Measurements from ENCODE around the gene TUBB6.

Gene TUBB6

DNA sequence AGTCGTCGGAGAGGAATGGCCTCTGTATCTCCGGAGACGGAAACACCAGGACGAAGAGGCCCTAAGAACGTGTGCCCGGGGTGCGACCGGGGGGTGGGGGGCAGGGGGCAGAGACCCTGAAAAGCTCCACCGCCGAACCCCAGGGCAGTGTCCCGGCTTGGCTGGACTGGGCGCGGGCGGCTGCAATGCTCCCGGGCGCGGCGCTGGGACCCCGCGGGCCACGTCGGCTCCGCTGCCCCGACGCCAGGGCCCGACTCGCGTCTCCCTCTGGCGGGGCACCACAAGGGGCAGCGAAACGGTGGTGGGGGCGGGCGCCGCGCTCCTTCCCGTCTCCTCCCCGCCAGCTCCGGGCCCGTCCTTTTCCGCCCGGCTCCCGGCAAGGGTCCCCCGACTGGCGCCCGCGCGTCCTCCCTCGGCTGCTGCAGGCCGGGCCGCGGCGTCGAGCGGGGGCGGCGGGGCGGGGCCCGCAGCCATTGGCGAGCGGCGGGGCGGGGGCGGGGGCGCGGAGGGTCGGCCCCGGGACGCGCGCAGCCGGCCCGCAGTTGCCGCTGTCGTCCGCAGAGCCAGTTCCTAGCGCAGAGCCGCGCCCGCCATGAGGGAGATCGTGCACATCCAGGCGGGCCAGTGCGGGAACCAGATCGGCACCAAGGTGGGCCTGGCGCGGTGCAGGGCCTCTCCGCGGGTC is at the start of gene TUBB6:
TUBB6 (plus strand) TSS at position 541 of the 685 bp plus-strand sequence; CDS start at position 593, 52 bp downstream.
- Histone ChIP-seq H2AFZ (ENCODE audit: low read depth, low read length) (peak within 1 kb of the TSS; percentile 42), H3K79me2 (ENCODE audit: low read length) (no peaks in the 10 kb centered on the region), H3K36me3 (replicated peaks; ENCODE audit: low read depth, low read length) (peaks cover 7% of the 10 kb centered on the region), H4K20me1 (ENCODE audit: insufficient read depth, low read length) (no peaks in the 10 kb centered on the region), H3K4me1 (ENCODE audit: low read length) (peaks cover 12% of the 10 kb centered on the region), H3K4me2 (ENCODE audit: low read length) (peak within 1 kb of the TSS; percentile 77), H3K9ac (ENCODE audit: low read length) (peak within 1 kb of the TSS; percentile 55; the same call in 1 of the 2 replicates), H3K9me3 (ENCODE audit: insufficient read depth, low read length) (peaks cover 3% of the 10 kb centered on the region; the same call in 1 of the 2 replicates), H3K27ac (ENCODE audit: low read length) (no peak within 1 kb of the TSS), H3K4me3 (ENCODE audit: low read length) (peak within 1 kb of the TSS; percentile 75), H3K27me3 (ENCODE audit: low read depth, low read length) (no peaks in the 10 kb centered on the region)
- no peak for TF ChIP-seq EZH2phosphoT487 (IDR thresholded peaks at IDR 0.05; ENCODE audit: low read depth)
- TF ChIP-seq, protein P1, sequence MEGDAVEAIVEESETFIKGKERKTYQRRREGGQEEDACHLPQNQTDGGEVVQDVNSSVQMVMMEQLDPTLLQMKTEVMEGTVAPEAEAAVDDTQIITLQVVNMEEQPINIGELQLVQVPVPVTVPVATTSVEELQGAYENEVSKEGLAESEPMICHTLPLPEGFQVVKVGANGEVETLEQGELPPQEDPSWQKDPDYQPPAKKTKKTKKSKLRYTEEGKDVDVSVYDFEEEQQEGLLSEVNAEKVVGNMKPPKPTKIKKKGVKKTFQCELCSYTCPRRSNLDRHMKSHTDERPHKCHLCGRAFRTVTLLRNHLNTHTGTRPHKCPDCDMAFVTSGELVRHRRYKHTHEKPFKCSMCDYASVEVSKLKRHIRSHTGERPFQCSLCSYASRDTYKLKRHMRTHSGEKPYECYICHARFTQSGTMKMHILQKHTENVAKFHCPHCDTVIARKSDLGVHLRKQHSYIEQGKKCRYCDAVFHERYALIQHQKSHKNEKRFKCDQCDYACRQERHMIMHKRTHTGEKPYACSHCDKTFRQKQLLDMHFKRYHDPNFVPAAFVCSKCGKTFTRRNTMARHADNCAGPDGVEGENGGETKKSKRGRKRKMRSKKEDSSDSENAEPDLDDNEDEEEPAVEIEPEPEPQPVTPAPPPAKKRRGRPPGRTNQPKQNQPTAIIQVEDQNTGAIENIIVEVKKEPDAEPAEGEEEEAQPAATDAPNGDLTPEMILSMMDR (IDR thresholded peaks at IDR 0.05; ENCODE audit: low read depth, low read length): no peak

GRCh38 chr18:12258719-12259705 is 49.0 kb upstream of the TUBB6 start:
- no peaks in the 10 kb centered on the region for H3K9me3 ChIP-seq (ENCODE audit: insufficient read depth, low read length)
- no peak for TF ChIP-seq EZH2phosphoT487 (IDR thresholded peaks at IDR 0.05; ENCODE audit: low read depth)
- TF ChIP-seq, protein P1 (IDR thresholded peaks at IDR 0.05; ENCODE audit: low read depth, low read length): no peak
- H3K27me3 ChIP-seq (ENCODE audit: low read depth, low read length): 0 out of 2 replicates have a peak, but pooled peaks cover 7% of the 10 kb centered on the region
- no peak overlapping the region for H3K4me3 ChIP-seq (ENCODE audit: low read length)
- H3K9ac ChIP-seq (ENCODE audit: low read length): no peak overlapping the region
- no peaks in the 10 kb centered on the region for H3K36me3 ChIP-seq (replicated peaks; ENCODE audit: low read depth, low read length)
- H2AFZ ChIP-seq (ENCODE audit: low read depth, low read length): no peak overlapping the region
- no peaks in the 10 kb centered on the region for H3K79me2 ChIP-seq (ENCODE audit: low read length)
- H3K4me2 ChIP-seq (ENCODE audit: low read length): no peak overlapping the region
- no peaks in the 10 kb centered on the region for H3K4me1 ChIP-seq (ENCODE audit: low read length)
- no peak overlapping the region for H3K27ac ChIP-seq (ENCODE audit: low read length)
- no peaks in the 10 kb centered on the region for H4K20me1 ChIP-seq (ENCODE audit: insufficient read depth, low read length)

- no peak for TF ChIP-seq EZH2phosphoT487 (IDR thresholded peaks at IDR 0.05; ENCODE audit: low read depth)
- TF ChIP-seq, protein P1 (IDR thresholded peaks at IDR 0.05; ENCODE audit: low read depth, low read length): no peak
Observed at GRCh38 chr18:12262748-12263147, 45.3 kb upstream of the TUBB6 start.

GRCh38 chr18:12264864-12265263 is 43.2 kb upstream of the TUBB6 start:
- Histone ChIP-seq H2AFZ (ENCODE audit: low read depth, low read length) (no peak overlapping the region), H3K4me3 (ENCODE audit: low read length) (no peak overlapping the region), H3K9me3 (ENCODE audit: insufficient read depth, low read length) (no peaks in the 10 kb centered on the region), H3K27me3 (ENCODE audit: low read depth, low read length) (peaks cover 20% of the 10 kb centered on the region), H3K9ac (ENCODE audit: low read length) (no peak overlapping the region), H3K79me2 (ENCODE audit: low read length) (no peaks in the 10 kb centered on the region), H3K27ac (ENCODE audit: low read length) (no peak overlapping the region), H3K4me1 (ENCODE audit: low read length) (no peaks in the 10 kb centered on the region), H3K4me2 (ENCODE audit: low read length) (no peak overlapping the region), H3K36me3 (replicated peaks; ENCODE audit: low read depth, low read length) (no peaks in the 10 kb centered on the region), H4K20me1 (ENCODE audit: insufficient read depth, low read length) (no peaks in the 10 kb centered on the region)
- no peak for TF ChIP-seq EZH2phosphoT487 (IDR thresholded peaks at IDR 0.05; ENCODE audit: low read depth)
- TF ChIP-seq, protein P1 (IDR thresholded peaks at IDR 0.05; ENCODE audit: low read depth, low read length): no peak

More at GRCh38 chr18:12262748-12263147, 45.3 kb upstream of the TUBB6 start:
- no peaks in the 10 kb centered on the region for H3K79me2 ChIP-seq (ENCODE audit: low read length)
- no peaks in the 10 kb centered on the region for H3K9me3 ChIP-seq (ENCODE audit: insufficient read depth, low read length)
- no peaks in the 10 kb centered on the region for H3K36me3 ChIP-seq (replicated peaks; ENCODE audit: low read depth, low read length)
- no peak overlapping the region for H2AFZ ChIP-seq (ENCODE audit: low read depth, low read length)
- no peak overlapping the region for H3K4me2 ChIP-seq (ENCODE audit: low read length)
- no peak overlapping the region for H3K9ac ChIP-seq (ENCODE audit: low read length)
- no peak overlapping the region for H3K4me3 ChIP-seq (ENCODE audit: low read length)
- H4K20me1 ChIP-seq (ENCODE audit: insufficient read depth, low read length): no peaks in the 10 kb centered on the region
- no peak overlapping the region for H3K27ac ChIP-seq (ENCODE audit: low read length)
- peaks cover 20% of the 10 kb centered on the region for H3K27me3 ChIP-seq (ENCODE audit: low read depth, low read length)
- H3K4me1 ChIP-seq (ENCODE audit: low read length): no peaks in the 10 kb centered on the region

Data from OCI-LY3 (cell line).